ENCODE results near the gene MX2. TPM values are rescaled to one million over a fixed set of nuclear protein-coding genes. Genes with fewer than 3 reads are reported as not detected.

The MX2 gene
- total and polyA plus RNA-seq, 10 of the 15 experiments (the other 5 are each of a cell fraction or from before 2014, with no cell fraction given): 10.5 to 167 (median 46.1) TPM

DNA sequence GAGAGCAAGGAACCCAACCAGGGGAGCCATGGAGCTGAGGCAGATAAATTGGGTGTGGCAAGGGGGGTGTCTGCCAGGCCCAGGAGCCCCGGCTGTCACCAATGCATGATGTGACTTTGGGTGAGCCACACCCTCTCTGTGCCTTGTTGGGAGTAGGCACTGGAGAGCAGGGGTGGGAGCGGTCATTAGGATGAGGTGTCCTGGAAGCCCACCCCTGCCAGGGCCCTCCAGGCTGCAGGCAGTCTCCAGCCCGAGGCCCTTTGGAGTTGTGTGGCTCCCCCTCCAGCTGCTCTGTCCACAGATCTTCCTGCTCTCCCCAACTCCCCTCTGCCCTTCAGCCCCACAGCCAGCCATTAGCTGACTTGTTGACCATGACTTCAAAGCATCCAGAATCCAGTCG lies 11.4 kb downstream of the MX2 start:
- Histone ChIP-seq H3K27me3 (replicated peaks in 1 of 2; ENCODE audit: control insufficient read depth in 2 of 2, insufficient read depth in 2 of 2, low read length in 1 of 2) (no peaks in the 10 kb centered on the region), H3K36me3 (ENCODE audit: control insufficient read depth in 2 of 2, insufficient read depth in 2 of 2, low read length in 1 of 2) (peaks cover 0 to 5% of the 10 kb centered on the region in 2 experiments; a peak in 3 of 4 replicates), H3K9ac (ENCODE audit: control insufficient read depth, insufficient read depth, low read length) (no peak overlapping the region), H3K9me3 (replicated peaks; ENCODE audit: control insufficient read depth, insufficient read depth, low read length) (no peaks in the 10 kb centered on the region), H2AFZ (ENCODE audit: control insufficient read depth, low read depth, low read length) (no peak overlapping the region), H4K20me1 (ENCODE audit: control insufficient read depth, insufficient read depth) (no peaks in the 10 kb centered on the region; the same call in 1 of the 2 replicates), H3K79me2 (ENCODE audit: control insufficient read depth, insufficient read depth, low read length) (peaks cover 57% of the 10 kb centered on the region), H3K27ac (ENCODE audit: control insufficient read depth, insufficient read depth) (no peak overlapping the region), H3K4me1 (ENCODE audit: control insufficient read depth, insufficient read depth, low read length) (peaks cover 20% of the 10 kb centered on the region), H3K4me2 (ENCODE audit: control insufficient read depth, insufficient read depth) (peak overlapping the region; percentile 1), H3K4me3 (peak overlapping the region; percentile 15; the same call in 1 of the 2 replicates)
- in situ Hi-C loops (cut with MboI) (no loop called here), intact Hi-C loops (cut with micrococcal nuclease; ENCODE audit: unreplicated experiment) (no loop called here)
- ChIA-PET SMC1A (ENCODE audit: uncharacterized antibody, unreplicated experiment) (interaction anchor here (1.2 to 8.3 kb wide), 7 partner anchors 12 to 89 kb away, joined by 3 to 67 read pairs (median 8); partner anchors contain the start of gene MX1), RAD21 (ENCODE audit: unreplicated experiment) (interaction anchor here (5.5 to 7.7 kb wide), 3 partner anchors 12 to 91 kb away, joined by 29 to 97 read pairs (median 42); partner anchors contain the start of gene MX2), CTCF (interaction anchor here (1.5 to 7.4 kb wide), 4 partner anchors 38 to 90 kb away, joined by 7 to 99 read pairs (median 16); no protein-coding TSS in a partner anchor), POLR2A (interaction anchor here (0.9 to 3.1 kb wide), 4 partner anchors 12 to 90 kb away, joined by 3 to 13 read pairs (median 7); partner anchors contain the start of genes MX1 and MX2)
- 73% methylated on average over 4 of the region's 4 CpGs for WGBS (ENCODE audit: insufficient coverage, insufficient replicate concordance, low lambda C conversion rate, missing lambda C conversion rate)
- FAIRE-seq (no peak), DNase-seq (ENCODE audit: low read depth, low spot score) (no peak), ATAC-seq (no peak)
- no TSS peak for BruUV-seq (replicated peaks)
- TF ChIP-seq NR2C1 (IDR thresholded peaks at IDR 0.05) (no peak), BCL11A (IDR thresholded peaks at IDR 0.05; ENCODE audit: low read depth, low read length) (no peak), POU2F2 (IDR thresholded peaks at IDR 0.05; ENCODE audit: borderline replicate concordance, low read depth, low read length) (no peak), SMAD1 (IDR thresholded peaks at IDR 0.05; ENCODE audit: low read depth, partially characterized antibody) (no peak), POLR2A (IDR thresholded peaks at IDR 0.05; ENCODE audit: low read depth, low read length) (no peak), SMC3 (IDR thresholded peaks at IDR 0.05; ENCODE audit: borderline replicate concordance, low read length) (no peak)
- TF ChIP-seq, protein P1, sequence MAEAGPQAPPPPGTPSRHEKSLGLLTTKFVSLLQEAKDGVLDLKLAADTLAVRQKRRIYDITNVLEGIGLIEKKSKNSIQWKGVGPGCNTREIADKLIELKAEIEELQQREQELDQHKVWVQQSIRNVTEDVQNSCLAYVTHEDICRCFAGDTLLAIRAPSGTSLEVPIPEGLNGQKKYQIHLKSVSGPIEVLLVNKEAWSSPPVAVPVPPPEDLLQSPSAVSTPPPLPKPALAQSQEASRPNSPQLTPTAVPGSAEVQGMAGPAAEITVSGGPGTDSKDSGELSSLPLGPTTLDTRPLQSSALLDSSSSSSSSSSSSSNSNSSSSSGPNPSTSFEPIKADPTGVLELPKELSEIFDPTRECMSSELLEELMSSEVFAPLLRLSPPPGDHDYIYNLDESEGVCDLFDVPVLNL (IDR thresholded peaks at IDR 0.05; ENCODE audit: low read depth, low read length): no peak

All from GM12878 (cell line).